SU-DHL-6 (cell line): ENCODE results near the gene ELOB.

ENCODE experiments used
- H2AFZ ChIP-seq: fragments of 200-600 bp; sonication (generic); 2 replicates; pipeline ENCODE4 v1.6.1; 2014; ENCODE audit warnings: low read depth, mild to moderate bottlenecking, moderate library complexity, mixed read lengths, antibody characterized with exemption, low read length; ENCODE audit not compliant: severe bottlenecking
- H3F3A ChIP-seq: fragments of 200-600 bp; shearing (Covaris generic); 2 replicates; pipeline ENCODE4 v1.6.0; 2016; ENCODE audit warnings: antibody characterized with exemption, mild to moderate bottlenecking; ENCODE audit not compliant: insufficient read depth
- H3K27ac ChIP-seq: fragments of 200-600 bp; sonication (generic); 2 replicates; pipeline ENCODE4 v1.5.1; 2016; ENCODE audit warnings: low read depth, mild to moderate bottlenecking, low read length, moderate library complexity, mixed read lengths
- H3K27me3 ChIP-seq: fragments of 200-600 bp; sonication (generic), shearing (Covaris generic); 2 replicates; pipeline ENCODE4 v1.6.0; 2014; ENCODE audit warnings: mild to moderate bottlenecking, low read length
- H3K36me3 ChIP-seq: fragments of 200-600 bp; sonication (generic); 2 replicates; pipeline ENCODE4 v1.6.1; 2014; ENCODE audit warnings: mild to moderate bottlenecking, low read length, mixed read lengths
- H3K4me2 ChIP-seq: fragments of 300-600, 200-600 bp; shearing (Covaris generic), sonication (generic); 2 replicates; pipeline ENCODE4 v1.6.0; 2014; ENCODE audit warnings: low read length, low read depth, mild to moderate bottlenecking; ENCODE audit not compliant: poor library complexity, severe bottlenecking
- H3K4me3 ChIP-seq: fragments of 200-600 bp; sonication (generic); 2 replicates; pipeline ENCODE4 v1.5.1; 2014; ENCODE audit warnings: antibody characterized with exemption, low read length, mild to moderate bottlenecking, mixed read lengths; ENCODE audit not compliant: insufficient read depth, poor library complexity, severe bottlenecking
- H3K79me2 ChIP-seq: fragments of 200-600 bp; sonication (generic); 2 replicates; pipeline ENCODE4 v1.6.1; 2014; ENCODE audit warnings: mild to moderate bottlenecking, low read length, moderate library complexity; ENCODE audit not compliant: insufficient read depth
- H3K9ac ChIP-seq: fragments of 200-600 bp; sonication (generic); 2 replicates; pipeline ENCODE4 v1.7.0; 2014; ENCODE audit warnings: mild to moderate bottlenecking, low read length
- H3K9me2 ChIP-seq: fragments of 200-600 bp; sonication (generic); replicated peaks from 2 replicates; pipeline ENCODE4 v1.6.1; 2014; ENCODE audit warnings: low read length; ENCODE audit not compliant: insufficient read depth
- H3K9me3 ChIP-seq: fragments of 200-600 bp; sonication (generic); 2 replicates; pipeline ENCODE4 v1.6.1; 2014; ENCODE audit warnings: low read length, mixed read lengths; ENCODE audit not compliant: insufficient read depth
- H4K20me1 ChIP-seq: fragments of 200-600 bp; sonication (generic); 2 replicates; pipeline ENCODE4 v1.6.1; 2014; ENCODE audit warnings: low read depth, mild to moderate bottlenecking, antibody characterized with exemption, low read length, moderate library complexity, mixed read lengths
- EZH2phosphoT487 ChIP-seq: fragments of 200-600 bp; sonication (generic), shearing (Covaris generic); conservative IDR thresholded peaks from 2 replicates; pipeline ENCODE4 v1.6.1; 2018; ENCODE audit warnings: mild to moderate bottlenecking, antibody characterized with exemption, low read length, moderate library complexity, mixed read lengths
- TF ChIP-seq, protein P1 (sequence below): fragments of 200-600 bp; sonication (generic); IDR thresholded peaks from one replicate; pipeline ENCODE4 v1.5.1; 2017; ENCODE audit warnings: antibody characterized with exemption, mild to moderate bottlenecking, low read length, moderate library complexity; ENCODE audit not compliant: insufficient read depth, poor library complexity, severe bottlenecking

The ELOB gene

GRCh38 chr16:2819179-2819938 is 42.3 kb upstream of the ELOB start:
- Histone ChIP-seq H3K27me3 (no peaks in the 10 kb centered on the region), H3K9me2 (no peaks in the 10 kb centered on the region)

GRCh38 chr16:2818272-2818876 is 41.3 kb upstream of the ELOB start:
- Histone ChIP-seq H3K36me3 (no peaks in the 10 kb centered on the region), H3F3A (no peaks in the 10 kb centered on the region), H3K79me2 (no peaks in the 10 kb centered on the region), H3K27ac (no peak overlapping the region), H3K9ac (no peak overlapping the region), H4K20me1 (no peaks in the 10 kb centered on the region), H3K27me3 (no peaks in the 10 kb centered on the region), H3K4me2 (no peak overlapping the region), H3K9me2 (no peaks in the 10 kb centered on the region), H2AFZ (no peak overlapping the region), H3K9me3 (no peaks in the 10 kb centered on the region), H3K4me3 (no peak overlapping the region)
- TF ChIP-seq, protein P1, sequence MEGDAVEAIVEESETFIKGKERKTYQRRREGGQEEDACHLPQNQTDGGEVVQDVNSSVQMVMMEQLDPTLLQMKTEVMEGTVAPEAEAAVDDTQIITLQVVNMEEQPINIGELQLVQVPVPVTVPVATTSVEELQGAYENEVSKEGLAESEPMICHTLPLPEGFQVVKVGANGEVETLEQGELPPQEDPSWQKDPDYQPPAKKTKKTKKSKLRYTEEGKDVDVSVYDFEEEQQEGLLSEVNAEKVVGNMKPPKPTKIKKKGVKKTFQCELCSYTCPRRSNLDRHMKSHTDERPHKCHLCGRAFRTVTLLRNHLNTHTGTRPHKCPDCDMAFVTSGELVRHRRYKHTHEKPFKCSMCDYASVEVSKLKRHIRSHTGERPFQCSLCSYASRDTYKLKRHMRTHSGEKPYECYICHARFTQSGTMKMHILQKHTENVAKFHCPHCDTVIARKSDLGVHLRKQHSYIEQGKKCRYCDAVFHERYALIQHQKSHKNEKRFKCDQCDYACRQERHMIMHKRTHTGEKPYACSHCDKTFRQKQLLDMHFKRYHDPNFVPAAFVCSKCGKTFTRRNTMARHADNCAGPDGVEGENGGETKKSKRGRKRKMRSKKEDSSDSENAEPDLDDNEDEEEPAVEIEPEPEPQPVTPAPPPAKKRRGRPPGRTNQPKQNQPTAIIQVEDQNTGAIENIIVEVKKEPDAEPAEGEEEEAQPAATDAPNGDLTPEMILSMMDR = no peak
- TF ChIP-seq EZH2phosphoT487 = no peak

More at GRCh38 chr16:2819179-2819938, 42.3 kb upstream of the ELOB start:
- H2AFZ ChIP-seq = no peak overlapping the region
- H3K4me3 ChIP-seq = no peak overlapping the region
- no peaks in the 10 kb centered on the region for H3K79me2 ChIP-seq
- no peaks in the 10 kb centered on the region for H4K20me1 ChIP-seq
- no peaks in the 10 kb centered on the region for H3F3A ChIP-seq
- H3K36me3 ChIP-seq = no peaks in the 10 kb centered on the region
- H3K4me2 ChIP-seq = no peak overlapping the region
- no peaks in the 10 kb centered on the region for H3K9me3 ChIP-seq
- H3K27ac ChIP-seq = no peak overlapping the region
- no peak for TF ChIP-seq EZH2phosphoT487
- TF ChIP-seq, protein P1 = no peak
- H3K9ac ChIP-seq = no peak overlapping the region

DNA sequence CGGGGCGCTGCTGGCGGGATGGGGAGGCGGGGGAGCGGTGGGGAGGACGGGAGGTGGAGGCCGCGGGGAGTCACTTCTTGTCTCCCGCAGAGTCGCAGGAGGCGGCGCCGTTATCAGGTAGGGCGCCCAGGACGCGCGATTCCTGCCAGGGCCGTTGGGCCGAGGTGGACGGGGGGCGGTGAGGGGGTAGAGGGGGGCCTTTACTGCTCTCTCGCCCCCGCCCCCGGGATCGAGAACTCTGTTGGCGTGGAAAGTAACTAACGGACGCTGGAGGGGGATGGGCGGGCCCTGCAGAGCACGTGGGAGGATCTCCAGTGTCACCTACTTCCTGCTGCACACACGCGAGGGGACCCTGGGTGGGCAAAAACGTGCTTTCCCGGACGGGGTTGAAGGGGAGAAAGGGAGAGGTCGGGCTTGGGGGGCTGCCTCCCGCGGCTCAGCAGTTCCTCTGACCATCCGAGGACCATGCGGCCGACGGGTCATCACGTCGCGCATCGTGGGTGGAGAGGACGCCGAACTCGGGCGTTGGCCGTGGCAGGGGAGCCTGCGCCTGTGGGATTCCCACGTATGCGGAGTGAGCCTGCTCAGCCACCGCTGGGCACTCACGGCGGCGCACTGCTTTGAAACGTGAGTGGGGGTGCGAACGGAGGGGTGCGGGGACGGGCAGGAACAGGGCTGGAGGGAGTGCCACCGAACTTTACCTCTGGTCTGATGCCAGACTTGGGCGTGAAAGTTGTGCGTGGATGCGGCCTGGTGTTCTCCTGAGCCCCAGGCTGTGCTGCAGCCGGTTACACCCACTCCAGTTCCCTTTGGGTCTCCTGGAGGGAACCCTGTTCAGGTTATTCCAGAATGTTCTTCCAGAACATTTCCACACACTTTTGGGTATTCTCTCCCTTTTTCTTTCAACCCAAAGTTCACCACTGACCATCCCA is 40.5 kb upstream of the ELOB start:
- Histone ChIP-seq H3K9ac (no peak overlapping the region), H3K4me2 (no peak overlapping the region), H3K36me3 (no peaks in the 10 kb centered on the region), H4K20me1 (no peaks in the 10 kb centered on the region), H3K27ac (no peak overlapping the region), H3K9me2 (no peaks in the 10 kb centered on the region), H2AFZ (no peak overlapping the region), H3K9me3 (no peaks in the 10 kb centered on the region), H3F3A (no peaks in the 10 kb centered on the region), H3K79me2 (no peaks in the 10 kb centered on the region), H3K4me3 (no peak overlapping the region), H3K27me3 (no peaks in the 10 kb centered on the region)
- TF ChIP-seq, protein P1 = no peak
